ENCODE results near the gene ICAM5.

Gene ICAM5

GRCh38 chr19:10329555-10329954 is 39.8 kb downstream of the ICAM5 start:
- no peak for TF ChIP-seq EZH2phosphoT487 (conservative IDR thresholded peaks at IDR 0.05; ENCODE audit: low read length)
- TF ChIP-seq CTCF (IDR thresholded peaks at IDR 0.05; ENCODE audit: insufficient read depth, low read length, poor library complexity, severe bottlenecking) = no peak
- Histone ChIP-seq H3F3A (ENCODE audit: insufficient read depth) (no peaks in the 10 kb centered on the region), H4K20me1 (ENCODE audit: low read depth, low read length) (peaks cover 4% of the 10 kb centered on the region; the same call in 1 of the 2 replicates), H3K9ac (ENCODE audit: low read length) (no peak overlapping the region), H3K9me2 (replicated peaks; ENCODE audit: insufficient read depth, low read length) (no peaks in the 10 kb centered on the region), H2AFZ (ENCODE audit: low read depth, low read length, severe bottlenecking) (no peak overlapping the region), H3K27ac (ENCODE audit: low read depth, low read length) (no peak overlapping the region), H3K36me3 (ENCODE audit: low read length) (0 out of 2 replicates have a peak, but pooled peaks cover 2% of the 10 kb centered on the region), H3K4me2 (ENCODE audit: low read depth, low read length, poor library complexity, severe bottlenecking) (no peak overlapping the region), H3K9me3 (ENCODE audit: insufficient read depth, low read length) (no peaks in the 10 kb centered on the region), H3K27me3 (ENCODE audit: low read length) (no peaks in the 10 kb centered on the region), H3K4me3 (ENCODE audit: insufficient read depth, low read length, poor library complexity, severe bottlenecking) (no peak overlapping the region), H3K79me2 (ENCODE audit: insufficient read depth, low read length) (peaks cover 55% of the 10 kb centered on the region)

GRCh38 chr19:10332158-10332964 is 42.6 kb downstream of the ICAM5 start:
- Histone ChIP-seq H2AFZ (ENCODE audit: low read depth, low read length, severe bottlenecking) (no peak overlapping the region), H4K20me1 (ENCODE audit: low read depth, low read length) (peaks cover 4% of the 10 kb centered on the region; the same call in 1 of the 2 replicates)
- TF ChIP-seq EZH2phosphoT487 (conservative IDR thresholded peaks at IDR 0.05; ENCODE audit: low read length) (no peak), CTCF (IDR thresholded peaks at IDR 0.05; ENCODE audit: insufficient read depth, low read length, poor library complexity, severe bottlenecking) (no peak)

GRCh38 chr19:10332965-10333757 is 43.4 kb downstream of the ICAM5 start, which contains the start of gene RAVER1:
Gene RAVER1, minus strand, starts transcription at chr19:10333529. Its CDS starts 22 bp downstream, at chr19:10333507.
- Histone ChIP-seq H3K79me2 (ENCODE audit: insufficient read depth, low read length) (peaks cover 45% of the 10 kb centered on the region), H2AFZ (ENCODE audit: low read depth, low read length, severe bottlenecking) (no peak within 1 kb of the TSS), H3K9me3 (ENCODE audit: insufficient read depth, low read length) (no peaks in the 10 kb centered on the region), H3F3A (ENCODE audit: insufficient read depth) (no peaks in the 10 kb centered on the region), H3K9ac (ENCODE audit: low read length) (peak within 1 kb of the TSS; percentile 83), H4K20me1 (ENCODE audit: low read depth, low read length) (peaks cover 4% of the 10 kb centered on the region; the same call in 1 of the 2 replicates), H3K4me3 (ENCODE audit: insufficient read depth, low read length, poor library complexity, severe bottlenecking) (peak within 1 kb of the TSS; percentile 78), H3K27me3 (ENCODE audit: low read length) (no peaks in the 10 kb centered on the region), H3K36me3 (ENCODE audit: low read length) (no peaks in the 10 kb centered on the region), H3K4me2 (ENCODE audit: low read depth, low read length, poor library complexity, severe bottlenecking) (peak within 1 kb of the TSS; percentile 64), H3K27ac (ENCODE audit: low read depth, low read length) (peak within 1 kb of the TSS; percentile 78), H3K9me2 (replicated peaks; ENCODE audit: insufficient read depth, low read length) (no peaks in the 10 kb centered on the region)
- TF ChIP-seq EZH2phosphoT487 (conservative IDR thresholded peaks at IDR 0.05; ENCODE audit: low read length) = no peak
- no peak for TF ChIP-seq CTCF (IDR thresholded peaks at IDR 0.05; ENCODE audit: insufficient read depth, low read length, poor library complexity, severe bottlenecking)

More at GRCh38 chr19:10332158-10332964, 42.6 kb downstream of the ICAM5 start:
- peaks cover 52% of the 10 kb centered on the region for H3K79me2 ChIP-seq (ENCODE audit: insufficient read depth, low read length)
- H3K4me3 ChIP-seq (ENCODE audit: insufficient read depth, low read length, poor library complexity, severe bottlenecking) = peak overlapping the region; percentile 78
- H3K9ac ChIP-seq (ENCODE audit: low read length) = peak overlapping the region; percentile 83
- no peaks in the 10 kb centered on the region for H3K27me3 ChIP-seq (ENCODE audit: low read length)
- no peaks in the 10 kb centered on the region for H3F3A ChIP-seq (ENCODE audit: insufficient read depth)
- no peaks in the 10 kb centered on the region for H3K9me3 ChIP-seq (ENCODE audit: insufficient read depth, low read length)
- H3K4me2 ChIP-seq (ENCODE audit: low read depth, low read length, poor library complexity, severe bottlenecking) = peak overlapping the region; percentile 57
- H3K27ac ChIP-seq (ENCODE audit: low read depth, low read length) = peak overlapping the region; percentile 78
- 0 out of 2 replicates have a peak, but pooled peaks cover 2% of the 10 kb centered on the region for H3K36me3 ChIP-seq (ENCODE audit: low read length)
- H3K9me2 ChIP-seq (replicated peaks; ENCODE audit: insufficient read depth, low read length) = no peaks in the 10 kb centered on the region

All from SU-DHL-6 (cell line).